Left ventricle myocardium inferior (tissue), 1 donor: ENCODE results near the gene ROPN1B. TPM values are rescaled to one million over a fixed set of nuclear protein-coding genes. Genes with fewer than 3 reads are reported as not detected.
"Not testable (repeated sequence)": the region's sequence is repeated elsewhere in the genome, so short reads cannot be mapped to it uniquely, and the experiment has no call there.

Experiments used
- DNase-seq: peaks from one replicate; pipeline ENCODE4 v3.0.0-alpha.2; 2020
- H3K27ac ChIP-seq: fragments of 200-600 bp; replicated peaks from 2 replicates; pipeline ENCODE4 v1.8.0; 2021
- H3K27me3 ChIP-seq: fragments of 200-600 bp; 2 replicates; pipeline ENCODE4 v1.8.0; 2021; ENCODE audit warnings: low read depth
- H3K36me3 ChIP-seq: fragments of 200-600 bp; 2 replicates; pipeline ENCODE4 v1.8.0; 2021
- H3K4me1 ChIP-seq: fragments of 200-600 bp; 2 replicates; pipeline ENCODE4 v1.8.0; 2021
- H3K4me3 ChIP-seq: fragments of 200-600 bp; 2 replicates; pipeline ENCODE4 v1.8.0; 2021; ENCODE audit warnings: mild to moderate bottlenecking, moderate library complexity
- H3K9me3 ChIP-seq: fragments of 200-600 bp; replicated peaks from 2 replicates; pipeline ENCODE4 v1.8.0; 2021
- CTCF ChIP-seq: fragments of 200-600 bp; IDR thresholded peaks from 2 replicates; pipeline ENCODE4 v1.8.0; 2021; ENCODE audit warnings: antibody characterized with exemption, mild to moderate bottlenecking, borderline replicate concordance
- intact Hi-C: fragments of 100-400 bp; cut with micrococcal nuclease; formaldehyde crosslinking; loops from one replicate; pipeline ENCODE4 v1.11.0; 2022
- total RNA-seq: library from RNA; stranded (reverse); fragmentation: NEBNext Ultra II Directional; extraction: Animal tissue kit (Norgen Biotek cat#: 25700); gene quantifications from one replicate; pipeline ENCODE4 v1.2.1, GENCODE V29; 2021
- donor health status: DM: no; HTN: yes; CAD: no; lungs with severe emphysema.

ROPN1B gene
- total RNA-seq, 1 donor from 2014 or later, result 4.0 TPM

- Histone ChIP-seq H3K27ac (no peak overlapping the region), H3K4me3 (no peak overlapping the region), H3K36me3 (no peaks in the 10 kb centered on the region), H3K27me3 (peaks cover 88% of the 10 kb centered on the region), H3K9me3 (no peaks in the 10 kb centered on the region), H3K4me1 (no peaks in the 10 kb centered on the region)
- intact Hi-C loops, result no loop called here
- no peak for DNase-seq
- TF ChIP-seq CTCF, result no peak
Measured at GRCh38 chr3:125960456-125961288, 8.3 kb upstream of the ROPN1B start.

GRCh38 chr3:125961289-125961589, 7.7 kb upstream of the ROPN1B start:
- DNase-seq, result no peak
- H3K9me3 ChIP-seq, result no peaks in the 10 kb centered on the region
- no peak overlapping the region for H3K27ac ChIP-seq
- intact Hi-C loops, result no loop called here
- no peak overlapping the region for H3K4me3 ChIP-seq
- no peak for TF ChIP-seq CTCF
- H3K27me3 ChIP-seq, result peaks cover 86% of the 10 kb centered on the region
- no peaks in the 10 kb centered on the region for H3K4me1 ChIP-seq
- no peaks in the 10 kb centered on the region for H3K36me3 ChIP-seq

- H3K9me3 ChIP-seq, H3K4me1 ChIP-seq, H3K4me3 ChIP-seq, H3K36me3 ChIP-seq, H3K27ac ChIP-seq, DNase-seq, intact Hi-C loops: not testable (repeated sequence)
- H3K27me3 ChIP-seq, result peaks cover 76% of the 10 kb centered on the region
Measured at GRCh38 chr3:125963834-125964233, 5.1 kb upstream of the ROPN1B start.

GRCh38 chr3:125965505-125965904, 3.5 kb upstream of the ROPN1B start:
- intact Hi-C loops, result no loop called here
- no peak for TF ChIP-seq CTCF

GRCh38 chr3:125967156-125967555, 1.8 kb upstream of the ROPN1B start:
- Histone ChIP-seq H3K4me1 (peaks cover 4% of the 10 kb centered on the region), H3K4me3 (no peak overlapping the region), H3K27me3 (peaks cover 65% of the 10 kb centered on the region), H3K36me3 (no peaks in the 10 kb centered on the region), H3K9me3 (no peaks in the 10 kb centered on the region), H3K27ac (no peak overlapping the region)
- no peak for DNase-seq
- no peak for TF ChIP-seq CTCF
- intact Hi-C loops, result no loop called here

More at GRCh38 chr3:125965505-125965904, 3.5 kb upstream of the ROPN1B start:
- no peaks in the 10 kb centered on the region for H3K4me1 ChIP-seq
- no peaks in the 10 kb centered on the region for H3K9me3 ChIP-seq
- H3K36me3 ChIP-seq, result no peaks in the 10 kb centered on the region
- H3K27me3 ChIP-seq, result peaks cover 65% of the 10 kb centered on the region
- no peak overlapping the region for H3K4me3 ChIP-seq
- no peak for DNase-seq
- H3K27ac ChIP-seq, result no peak overlapping the region

GRCh38 chr3:125968121-125968520, 857 bp upstream of the ROPN1B start:
- H3K36me3 ChIP-seq, H3K9me3 ChIP-seq, H3K4me1 ChIP-seq, H3K4me3 ChIP-seq, DNase-seq, intact Hi-C loops, H3K27ac ChIP-seq: not testable (repeated sequence)
- H3K27me3 ChIP-seq, result peaks cover 60% of the 10 kb centered on the region
